Caco-2 (cell line): ENCODE measurements around the gene B3GALT4. TPM values are rescaled to one million over a fixed set of nuclear protein-coding genes. Genes with fewer than 3 reads are reported as not detected.

Source experiments
- BruUV-seq: library from RNA; stranded (reverse); fragments of 400-500 nt; replicated peaks from 2 replicates; lab custom pipeline; 2021; lab: Mats Ljungman, UMichigan
- CTCF ChIA-PET: fragments of 300-600 bp; sonication (Branson Sonifier 250); formaldehyde crosslinking; loops from one replicate; lab custom pipeline; 2022; ENCODE audit warnings: antibody characterized with exemption; lab: Charles Lee
- POLR2A ChIA-PET: fragments of 300-600 bp; sonication (Branson Sonifier 250); formaldehyde crosslinking; loops from one replicate; lab custom pipeline; 2022; ENCODE audit warnings: antibody characterized with exemption; lab: Charles Lee
- DNase-seq, 2 experiments: peaks; one replicate each; pipeline versions ENCODE4 v3.0.0 to v3.0.0-alpha.2; 2020 to 2022
- H3K27me3 ChIP-seq: replicated peaks from 2 replicates; pipeline ENCODE4 v1.6.0; 2011; ENCODE audit warnings: low read length; ENCODE audit not compliant: control insufficient read depth, insufficient read depth
- H3K36me3 ChIP-seq: 2 replicates; pipeline ENCODE4 v1.5.1; 2011; ENCODE audit warnings: low read length; ENCODE audit not compliant: control insufficient read depth, insufficient read depth
- H3K4me1 ChIP-seq: fragments of 250-450 bp; sonication (Bioruptor Pico); 2 replicates; pipeline ENCODE4 v1.5.1; 2020; ENCODE audit warnings: mild to moderate bottlenecking
- H3K4me3 ChIP-seq: 2 replicates; pipeline ENCODE4 v1.5.1; 2011; ENCODE audit warnings: low read depth, mild to moderate bottlenecking, control low read depth, low read length
- H3K9me3 ChIP-seq: fragments of 250-450 bp; sonication (Bioruptor Pico); 2 replicates; pipeline ENCODE4 v1.5.1; 2020; ENCODE audit warnings: mild to moderate bottlenecking, moderate library complexity
- H3K27ac Mint-ChIP-seq: one replicate; pipeline ENCODE4 v1.8.0; 2022; ENCODE audit warnings: mixed read lengths; ENCODE audit not compliant: unreplicated experiment
- H3K27me3 Mint-ChIP-seq: one replicate; pipeline ENCODE4 v1.8.0; 2022; ENCODE audit warnings: mixed read lengths; ENCODE audit not compliant: insufficient read depth, unreplicated experiment
- H3K36me3 Mint-ChIP-seq: one replicate; pipeline ENCODE4 v1.8.0; 2022; ENCODE audit warnings: mild to moderate bottlenecking, mixed read lengths; ENCODE audit not compliant: insufficient read depth, unreplicated experiment
- H3K4me1 Mint-ChIP-seq: one replicate; pipeline ENCODE4 v1.8.0; 2022; ENCODE audit warnings: low read depth, mixed read lengths; ENCODE audit not compliant: unreplicated experiment
- H3K4me3 Mint-ChIP-seq: one replicate; pipeline ENCODE4 v1.8.0; 2022; ENCODE audit warnings: mild to moderate bottlenecking, moderate library complexity, mixed read lengths; ENCODE audit not compliant: unreplicated experiment
- H3K9me3 Mint-ChIP-seq: one replicate; pipeline ENCODE4 v1.8.0; 2022; ENCODE audit warnings: mixed read lengths; ENCODE audit not compliant: unreplicated experiment
- CTCF ChIP-seq, 2 experiments: fragments of 200-600 bp in 1 of 2; IDR thresholded peaks; 1 replicate in 1 of 2; 2 replicates in 1 of 2; pipeline versions ENCODE4 v1.5.1 to v1.8.0; 2011 to 2022; ENCODE audit warnings: antibody characterized with exemption in 1 of 2, control low read depth in 1 of 2, inconsistent platforms in 1 of 2, low read depth in 1 of 2, low read length in 1 of 2, mild to moderate bottlenecking in 1 of 2, moderate library complexity in 1 of 2; ENCODE audit not compliant: insufficient read depth in 1 of 2, severe bottlenecking in 1 of 2, unreplicated experiment in 1 of 2
- intact Hi-C: fragments of 100-400 bp; cut with micrococcal nuclease; formaldehyde crosslinking; loops from one replicate; pipeline ENCODE4 v1.10.0; 2022; ENCODE audit not compliant: unreplicated experiment
- total RNA-seq: library from RNA; stranded (reverse); gene quantifications from 2 replicates; pipeline ENCODE4 v1.2.3, GENCODE V29; 2022

The B3GALT4 gene
- total RNA-seq, 1 experiment from 2014 or later = 0.34 TPM

GRCh38 chr6:33295621-33296369 lies 18.9 kb downstream of the B3GALT4 start:
- no peaks in the 10 kb centered on the region for H3K9me3 Mint-ChIP-seq

GRCh38 chr6:33296797-33297405 lies 20.0 kb downstream of the B3GALT4 start:
- peak overlapping the region; percentile 98 for H3K27ac Mint-ChIP-seq
- H3K27me3 Mint-ChIP-seq = no peaks in the 10 kb centered on the region
- intact Hi-C loops = loop anchor here (1.0 to 5.0 kb wide), 2 partner anchors 8 to 130 kb away; partner anchors contain the start of genes PFDN6 and WDR46
- TSS peak; percentile 42 for BruUV-seq
- peak overlapping the region; percentile 95 for H3K4me3 Mint-ChIP-seq
- ChIA-PET CTCF (interaction anchor here (1.3 to 1.4 kb wide), 2 partner anchors 18 to 129 kb away, joined by 3 to 7 read pairs; no protein-coding TSS in a partner anchor), POLR2A (interaction anchor here (0.5 to 1.6 kb wide), 4 partner anchors 15 to 77 kb away, joined by 3 to 9 read pairs (median 7); partner anchors contain the start of genes RPS18 and VPS52)
- Histone ChIP-seq H3K4me3 (peak overlapping the region; percentile 90), H3K36me3 (peaks cover 2% of the 10 kb centered on the region), H3K27me3 (no peaks in the 10 kb centered on the region), H3K9me3 (no peaks in the 10 kb centered on the region), H3K4me1 (peaks cover 13% of the 10 kb centered on the region)
- TF ChIP-seq CTCF (IDR thresholded peaks at IDR 0.05; ENCODE audit: insufficient read depth in 1 of 2, low read depth in 1 of 2, low read length in 1 of 2, severe bottlenecking in 1 of 2, unreplicated experiment in 1 of 2) = no peak
- H3K36me3 Mint-ChIP-seq = peaks cover 65% of the 10 kb centered on the region
- peaks cover 13% of the 10 kb centered on the region for H3K4me1 Mint-ChIP-seq
- no peaks in the 10 kb centered on the region for H3K9me3 Mint-ChIP-seq
- no peak for DNase-seq

More at GRCh38 chr6:33295621-33296369, 18.9 kb downstream of the B3GALT4 start:
- ChIA-PET POLR2A (no interaction called here), CTCF (no interaction called here)
- intact Hi-C loops = loop anchor here (5.0 kb wide), 1 partner anchor 132 kb away; no protein-coding TSS in a partner anchor
- peaks cover 67% of the 10 kb centered on the region for H3K36me3 Mint-ChIP-seq
- no peaks in the 10 kb centered on the region for H3K27me3 ChIP-seq
- TF ChIP-seq CTCF (IDR thresholded peaks at IDR 0.05; ENCODE audit: insufficient read depth in 1 of 2, low read depth in 1 of 2, low read length in 1 of 2, severe bottlenecking in 1 of 2, unreplicated experiment in 1 of 2) = no peak
- no peak overlapping the region for H3K4me3 ChIP-seq
- no TSS peak for BruUV-seq
- H3K27me3 Mint-ChIP-seq = no peaks in the 10 kb centered on the region
- H3K4me1 ChIP-seq = peaks cover 13% of the 10 kb centered on the region
- peak overlapping the region; percentile 95 for H3K4me3 Mint-ChIP-seq
- no peak for DNase-seq
- H3K4me1 Mint-ChIP-seq = peaks cover 19% of the 10 kb centered on the region
- H3K36me3 ChIP-seq = peaks cover 2% of the 10 kb centered on the region
- H3K27ac Mint-ChIP-seq = no peak overlapping the region
- no peaks in the 10 kb centered on the region for H3K9me3 ChIP-seq

DNA sequence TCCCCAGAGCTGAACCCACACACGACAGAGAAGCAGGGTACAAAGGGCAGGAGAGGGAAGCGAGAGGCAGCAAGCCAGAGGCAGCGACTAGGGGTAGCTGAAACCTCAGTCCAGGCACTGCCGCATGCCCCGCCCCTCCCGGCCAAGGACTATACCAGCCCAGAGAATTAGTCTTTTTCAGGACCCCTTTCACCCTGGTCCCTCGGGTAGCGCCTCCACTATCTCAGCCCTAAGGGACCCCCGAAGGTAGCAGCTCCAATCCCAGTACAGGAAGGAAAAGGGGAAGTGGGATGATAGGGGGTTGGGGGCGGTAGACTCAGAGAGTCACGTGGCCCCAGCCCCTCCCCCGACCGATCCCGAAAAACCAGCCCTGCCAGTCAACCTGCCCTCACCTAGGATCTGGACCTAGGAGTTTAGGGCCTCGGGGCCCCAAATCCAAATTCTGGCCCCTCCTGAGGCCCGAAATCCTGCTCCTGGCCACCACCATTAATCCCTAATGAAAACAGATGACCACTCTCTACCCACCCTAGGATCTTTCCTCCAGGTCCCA lies 20.6 kb downstream of the B3GALT4 start:
- DNase-seq = peak; percentile 84 to 88
- peaks cover 13% of the 10 kb centered on the region for H3K4me1 ChIP-seq
- no TSS peak for BruUV-seq
- H3K9me3 Mint-ChIP-seq = no peaks in the 10 kb centered on the region
- peak overlapping the region; percentile 98 for H3K27ac Mint-ChIP-seq
- H3K36me3 Mint-ChIP-seq = peaks cover 60% of the 10 kb centered on the region
- TF ChIP-seq CTCF (IDR thresholded peaks at IDR 0.05; ENCODE audit: insufficient read depth in 1 of 2, low read depth in 1 of 2, low read length in 1 of 2, severe bottlenecking in 1 of 2, unreplicated experiment in 1 of 2) = no peak
- H3K27me3 ChIP-seq = no peaks in the 10 kb centered on the region
- no peaks in the 10 kb centered on the region; the same call in none of the 2 replicates for H3K36me3 ChIP-seq
- H3K4me3 ChIP-seq = peak overlapping the region; percentile 90
- intact Hi-C loops = loop anchor here (1.0 to 5.0 kb wide), 2 partner anchors 8 to 130 kb away; partner anchors contain the start of genes PFDN6 and WDR46
- peak overlapping the region; percentile 95 for H3K4me3 Mint-ChIP-seq
- peaks cover 13% of the 10 kb centered on the region for H3K4me1 Mint-ChIP-seq
- no peaks in the 10 kb centered on the region for H3K9me3 ChIP-seq
- ChIA-PET CTCF (interaction anchor here (1.3 to 1.4 kb wide), 2 partner anchors 18 to 128 kb away, joined by 3 to 7 read pairs; no protein-coding TSS in a partner anchor), POLR2A (interaction anchor here (0.5 to 1.6 kb wide), 7 partner anchors 8 to 76 kb away, joined by 3 to 9 read pairs (median 5); partner anchors contain the start of genes RPS18, VPS52 and ZBTB22)
- H3K27me3 Mint-ChIP-seq = no peaks in the 10 kb centered on the region
